GM12875 (cell line): ENCODE measurements around the gene TMPRSS9.

Source experiments
- H3K4me3 ChIP-seq: one replicate; pipeline ENCODE4 v1.5.1; 2011; ENCODE audit warnings: low read depth, low read length, control low read depth
- TF ChIP-seq, protein P1 (sequence below): IDR thresholded peaks from 2 replicates; pipeline ENCODE4 v1.5.1; 2011; ENCODE audit warnings: low read depth, mild to moderate bottlenecking, control low read depth, inconsistent platforms, low read length, moderate library complexity, borderline replicate concordance; ENCODE audit not compliant: insufficient read depth

TMPRSS9 gene

DNA sequence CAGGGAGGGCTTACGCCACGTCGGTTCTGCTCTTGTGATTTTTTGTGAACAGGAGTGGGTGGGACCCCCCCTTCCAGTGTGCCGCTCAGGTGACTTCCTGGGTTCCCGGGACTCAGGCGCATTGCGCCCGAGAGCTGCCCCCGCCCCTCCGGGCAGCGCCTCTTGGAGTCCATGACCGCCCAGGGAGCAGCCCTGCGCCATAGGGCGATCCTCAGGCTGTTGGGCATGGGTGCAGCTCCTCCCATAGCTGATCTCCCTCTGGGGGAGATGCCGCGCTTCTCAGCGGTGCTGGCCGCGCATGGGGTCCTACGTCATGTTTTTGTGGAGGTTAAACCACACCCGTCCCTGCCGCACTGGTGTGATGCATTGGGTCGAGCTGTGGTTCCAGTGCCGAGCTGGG lies 7.9 kb upstream of the TMPRSS9 start:
- no peak overlapping the region for H3K4me3 ChIP-seq
- TF ChIP-seq, protein P1, sequence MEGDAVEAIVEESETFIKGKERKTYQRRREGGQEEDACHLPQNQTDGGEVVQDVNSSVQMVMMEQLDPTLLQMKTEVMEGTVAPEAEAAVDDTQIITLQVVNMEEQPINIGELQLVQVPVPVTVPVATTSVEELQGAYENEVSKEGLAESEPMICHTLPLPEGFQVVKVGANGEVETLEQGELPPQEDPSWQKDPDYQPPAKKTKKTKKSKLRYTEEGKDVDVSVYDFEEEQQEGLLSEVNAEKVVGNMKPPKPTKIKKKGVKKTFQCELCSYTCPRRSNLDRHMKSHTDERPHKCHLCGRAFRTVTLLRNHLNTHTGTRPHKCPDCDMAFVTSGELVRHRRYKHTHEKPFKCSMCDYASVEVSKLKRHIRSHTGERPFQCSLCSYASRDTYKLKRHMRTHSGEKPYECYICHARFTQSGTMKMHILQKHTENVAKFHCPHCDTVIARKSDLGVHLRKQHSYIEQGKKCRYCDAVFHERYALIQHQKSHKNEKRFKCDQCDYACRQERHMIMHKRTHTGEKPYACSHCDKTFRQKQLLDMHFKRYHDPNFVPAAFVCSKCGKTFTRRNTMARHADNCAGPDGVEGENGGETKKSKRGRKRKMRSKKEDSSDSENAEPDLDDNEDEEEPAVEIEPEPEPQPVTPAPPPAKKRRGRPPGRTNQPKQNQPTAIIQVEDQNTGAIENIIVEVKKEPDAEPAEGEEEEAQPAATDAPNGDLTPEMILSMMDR, result no peak

DNA sequence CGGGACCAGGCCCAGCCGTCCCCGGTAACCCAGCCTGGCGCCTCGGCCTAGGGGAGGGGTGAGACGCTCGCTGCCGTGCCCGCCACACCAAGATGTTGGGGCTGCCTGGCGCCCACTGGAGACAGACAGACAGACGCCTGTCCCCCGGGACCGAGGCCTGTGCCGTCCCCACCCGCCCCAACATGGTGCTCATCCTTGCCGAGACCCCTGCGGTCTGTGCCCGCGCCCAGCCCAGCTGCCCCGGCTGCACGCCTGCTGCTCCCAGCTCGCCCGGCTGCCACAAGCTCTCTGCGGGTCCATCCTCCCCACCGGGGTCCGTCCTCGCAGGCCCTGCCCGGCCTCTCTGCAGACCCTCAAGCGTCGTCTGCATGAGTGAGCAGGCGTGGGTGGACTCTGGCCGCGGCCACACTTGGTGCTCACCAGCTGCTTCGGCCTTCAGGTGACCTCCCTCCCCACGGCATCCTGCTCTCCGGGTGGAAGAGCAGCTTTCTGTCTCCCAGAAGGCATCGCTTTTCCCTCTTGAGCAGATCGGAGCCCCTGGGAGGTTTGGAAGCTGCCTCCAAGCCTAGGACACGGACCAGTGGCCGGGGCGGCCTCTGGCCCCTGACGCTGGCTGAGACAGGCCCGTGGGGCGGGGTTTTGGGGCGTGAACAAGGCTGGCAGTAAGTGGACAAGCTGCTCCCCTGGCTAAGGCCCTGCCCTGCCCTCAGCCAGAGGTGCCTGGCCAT lies 6.7 kb upstream of the TMPRSS9 start:
- TF ChIP-seq, protein P1, result no peak
- no peak overlapping the region for H3K4me3 ChIP-seq

DNA sequence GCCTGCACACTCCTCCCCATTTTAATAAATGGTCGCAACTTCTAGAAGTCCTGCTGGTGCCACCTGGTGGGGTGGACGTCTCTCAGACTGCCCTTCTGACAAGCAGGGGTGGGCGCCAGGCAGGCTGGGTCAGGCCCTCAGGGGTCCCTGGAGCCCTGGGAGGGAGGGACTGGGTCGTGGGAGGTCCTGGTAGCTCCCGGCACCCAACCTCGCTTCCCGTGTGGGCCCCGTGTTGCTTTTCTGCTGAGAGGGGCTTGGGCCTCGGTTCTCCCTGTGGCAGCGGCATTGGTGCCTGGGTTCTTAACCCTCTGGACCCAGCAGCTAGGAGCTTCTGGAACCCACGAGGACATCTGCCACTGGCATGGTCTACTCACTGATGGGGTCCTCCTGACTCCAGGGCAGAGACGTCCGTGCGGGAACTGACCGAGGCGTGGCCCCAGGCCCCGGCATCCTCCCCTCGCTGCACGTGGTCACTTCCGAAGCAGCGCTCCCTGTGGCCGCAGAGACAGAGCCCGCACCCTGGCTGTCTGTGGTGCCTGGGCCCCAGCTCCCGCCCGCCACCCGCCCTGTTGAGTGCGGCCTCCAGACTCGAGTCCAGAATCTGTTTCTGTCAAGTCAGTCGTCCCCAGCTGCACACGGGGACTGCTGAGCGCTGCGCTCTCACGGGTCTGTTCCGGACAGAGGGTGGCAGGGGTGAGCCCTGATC lies 6.0 kb upstream of the TMPRSS9 start:
- H3K4me3 ChIP-seq, result no peak overlapping the region

DNA sequence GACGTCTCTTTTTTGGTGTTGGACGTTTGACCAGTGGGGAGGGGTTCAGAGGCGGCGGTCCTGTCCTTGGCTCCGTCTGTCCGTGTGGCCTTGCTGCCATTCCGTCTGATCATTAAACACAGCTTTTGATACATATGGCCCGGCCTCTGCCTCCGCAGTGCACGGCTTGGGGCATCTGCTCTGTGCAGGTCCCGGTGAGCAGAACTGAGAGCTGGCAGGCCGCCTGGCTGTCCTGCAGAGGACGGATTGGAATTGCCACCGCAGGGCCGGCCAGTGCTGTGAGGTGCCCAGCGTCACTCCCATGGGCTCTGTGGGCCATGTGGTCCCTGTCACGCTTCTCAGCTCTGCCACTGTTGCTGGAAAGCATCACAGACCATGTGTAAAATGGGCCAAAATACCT lies 5.4 kb upstream of the TMPRSS9 start:
- H3K4me3 ChIP-seq, result no peak overlapping the region
- TF ChIP-seq, protein P1, result no peak

More for the DNA sequence above, 6.0 kb upstream of the TMPRSS9 start:
- TF ChIP-seq, protein P1, result no peak

DNA sequence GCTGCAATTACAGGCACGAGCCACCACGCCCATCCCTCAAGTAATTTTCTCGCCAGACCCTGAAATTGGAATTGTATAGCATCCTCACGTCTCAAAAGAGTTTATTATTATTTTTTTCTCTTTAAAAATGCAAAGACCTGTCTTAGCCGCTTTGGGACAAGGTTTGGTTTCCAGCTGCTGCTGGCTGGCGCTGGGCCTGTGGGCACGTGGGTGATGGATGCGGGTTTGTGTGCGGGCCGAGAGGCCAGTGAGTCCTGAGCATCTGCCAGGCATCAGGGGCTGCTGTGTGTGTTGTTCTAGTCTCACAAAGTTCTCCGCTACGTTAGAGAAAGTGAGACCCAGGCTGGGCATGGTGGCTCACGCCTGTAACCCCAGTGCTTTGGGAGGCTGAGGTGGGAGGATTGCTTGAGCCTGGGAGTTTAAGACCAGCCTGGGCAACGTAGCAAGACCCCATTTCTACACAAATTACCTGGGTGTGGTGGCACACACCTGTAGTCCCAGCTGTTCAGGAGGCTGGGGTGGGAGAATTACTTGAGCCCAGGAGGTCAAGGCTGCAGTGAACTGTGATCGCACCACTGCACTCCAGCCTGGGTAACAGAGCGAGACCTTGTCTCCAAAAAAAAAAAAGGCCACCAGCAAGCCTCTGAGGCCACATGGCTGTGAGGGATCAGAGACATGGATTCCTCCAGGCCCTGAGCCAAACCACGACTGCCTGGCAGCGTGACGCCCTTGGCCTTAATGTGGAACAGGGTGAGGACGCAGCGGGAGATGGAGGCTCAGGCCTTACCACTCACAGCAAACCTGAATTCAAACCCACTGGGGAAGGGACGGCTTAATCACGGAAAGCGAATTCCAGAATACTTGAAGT lies 4.7 kb upstream of the TMPRSS9 start:
- TF ChIP-seq, protein P1, result no peak
- no peak overlapping the region for H3K4me3 ChIP-seq

DNA sequence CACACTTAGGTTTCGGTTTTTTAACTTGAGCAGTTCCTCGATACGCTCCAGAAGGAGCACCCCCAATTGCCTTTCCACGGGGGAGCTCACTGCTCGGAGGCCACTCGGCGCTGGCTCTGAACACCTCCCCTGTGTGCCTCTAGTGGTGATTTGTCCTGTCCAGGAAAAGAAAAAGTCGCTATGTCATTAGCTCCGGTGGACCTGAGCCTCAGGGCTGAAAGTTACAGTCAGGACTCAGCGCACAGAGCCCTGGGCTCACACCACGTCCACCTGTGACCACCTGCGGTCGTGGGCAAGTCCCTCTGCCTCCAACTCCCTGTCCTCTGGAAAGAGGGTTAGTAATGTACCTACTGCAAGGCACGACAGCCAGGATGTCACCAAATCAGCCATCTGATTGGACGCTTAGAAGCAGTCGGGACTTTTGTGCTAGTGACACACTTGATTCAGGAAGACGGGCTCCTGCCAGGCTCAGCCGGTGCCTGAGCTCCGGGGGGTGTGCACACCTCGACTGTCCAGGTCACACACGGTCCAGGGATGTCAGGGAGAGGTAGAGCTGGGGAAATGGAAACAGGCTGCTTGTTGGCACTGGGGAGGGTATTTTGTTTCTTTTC lies 3.9 kb upstream of the TMPRSS9 start:
- no peak overlapping the region for H3K4me3 ChIP-seq
- TF ChIP-seq, protein P1, result no peak
